Bronchial epithelial cell (primary cell): ENCODE results near the gene TPST1. TPM values are rescaled to one million over a fixed set of nuclear protein-coding genes. Genes with fewer than 3 reads are reported as not detected.
A peak's percentile ranks its signal among the peaks of the same experiment; 100 is the strongest.
"Not testable (repeated sequence)": the region's sequence is repeated elsewhere in the genome, so short reads cannot be mapped to it uniquely, and the experiment has no call there.

Experiments used
- DNase-seq: peaks from one replicate; pipeline ENCODE4 v3.0.0-alpha.2; 2010; ENCODE audit warnings: low read depth
- FAIRE-seq: peaks from 2 replicates; lab custom pipeline; 2011; peaks lifted over from hg19 to GRCh38; lab: Jason Lieb, UNC
- H3K27me3 ChIP-seq: 2 replicates; pipeline ENCODE4 v1.5.1; 2011; ENCODE audit warnings: low read length; ENCODE audit not compliant: control insufficient read depth, insufficient read depth
- H3K36me3 ChIP-seq: 2 replicates; pipeline ENCODE4 v1.5.1; 2011; ENCODE audit warnings: low read length; ENCODE audit not compliant: control insufficient read depth, insufficient read depth
- H3K4me3 ChIP-seq: 2 replicates; pipeline ENCODE4 v1.5.1; 2011; ENCODE audit warnings: mild to moderate bottlenecking, low read depth, low read length, control low read depth
- total RNA-seq: library from RNA; depleted of rRNA; stranded (reverse); fragments of >200 nt; gene quantifications from 2 replicates; pipeline ENCODE4 v1.2.1, GENCODE V29; 2014
- TF ChIP-seq, protein P1 (sequence below): IDR thresholded peaks from 2 replicates; pipeline ENCODE4 v1.5.1; 2011; ENCODE audit warnings: mild to moderate bottlenecking, moderate library complexity, low read length, control low read depth, inconsistent platforms; ENCODE audit not compliant: insufficient read depth, severe bottlenecking

The TPST1 gene
- total RNA-seq, result 24.7 and 31.4 TPM in 2 replicates

DNA sequence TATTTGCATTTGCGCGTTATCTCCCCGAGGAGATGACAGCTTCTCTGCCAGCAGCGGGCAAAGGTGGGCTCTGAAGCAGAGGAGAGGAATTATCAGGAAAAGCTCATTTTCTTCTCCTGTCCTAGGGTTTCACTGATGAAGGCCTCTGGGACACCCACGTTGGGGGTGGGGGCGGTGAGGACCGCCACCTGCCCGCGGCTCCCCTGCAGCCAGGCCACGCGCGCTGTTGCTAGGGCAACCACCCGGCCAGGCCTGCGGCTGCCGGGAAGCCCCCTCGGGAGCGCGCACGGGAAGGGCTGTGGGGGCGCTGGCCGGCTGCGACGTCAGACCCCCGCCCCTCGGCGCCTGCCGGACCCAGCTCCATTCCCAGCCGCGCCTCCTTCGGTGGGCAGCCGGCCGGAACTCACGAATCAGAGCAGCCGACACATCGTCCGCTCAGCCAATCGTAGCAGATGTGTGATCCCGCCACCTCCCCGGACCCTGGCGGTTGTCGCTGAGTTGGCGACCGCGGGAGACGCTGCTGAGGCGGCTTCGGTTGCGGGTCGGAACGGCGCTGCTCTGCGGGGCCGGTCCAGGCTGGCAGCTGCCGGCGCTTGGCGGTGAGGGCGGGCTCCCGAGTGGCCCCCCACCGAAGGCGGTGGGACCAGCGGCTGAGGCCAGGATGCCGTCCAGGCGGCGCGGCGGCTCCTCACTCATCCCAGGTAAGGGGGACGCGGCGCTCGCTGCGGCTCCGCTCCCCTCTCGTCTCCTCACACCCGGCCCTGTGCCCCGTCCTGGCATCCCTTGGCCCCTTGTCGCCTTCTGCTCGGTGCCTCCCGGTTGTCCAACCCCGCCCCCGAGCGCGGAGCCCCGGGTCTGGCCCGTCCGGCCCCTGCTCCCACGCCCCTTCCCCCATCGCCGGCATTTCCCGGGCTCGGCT is at the start of gene TPST1:
Gene TPST1 (plus strand): TSS at position 513 of the 919 bp plus-strand sequence. CDS start 35,092 bp downstream, outside the sequence.
- FAIRE-seq, result no peak

DNA sequence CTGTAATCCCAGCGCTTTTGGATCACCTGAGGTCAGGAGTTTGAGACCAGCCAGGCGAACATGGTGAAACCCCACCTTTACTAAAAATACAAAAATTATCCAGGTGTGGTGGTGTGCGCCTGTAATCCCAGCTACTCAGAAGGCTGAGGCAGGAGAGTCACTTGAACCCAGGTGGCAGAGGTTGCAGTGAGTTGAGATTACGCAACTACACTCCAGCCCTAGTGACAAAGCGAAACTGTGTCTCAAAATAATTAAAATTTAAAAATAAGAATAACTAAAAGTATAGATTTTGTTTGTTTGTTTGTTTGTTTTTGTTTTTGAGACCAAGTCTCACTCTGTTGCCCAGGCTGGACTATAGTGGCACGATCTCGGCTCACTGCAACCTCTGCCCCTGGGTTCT is 49.1 kb upstream of the TPST1 start:
- H3K4me3 ChIP-seq, FAIRE-seq, H3K27me3 ChIP-seq, DNase-seq: not testable (repeated sequence)
- peaks cover 17% of the 10 kb centered on the region for H3K36me3 ChIP-seq

More for the DNA sequence above, at the start of gene TPST1:
- H3K36me3 ChIP-seq, result no peaks in the 10 kb centered on the region
- no peaks in the 10 kb centered on the region for H3K27me3 ChIP-seq
- H3K4me3 ChIP-seq, result peak within 1 kb of the TSS; percentile 93
- TF ChIP-seq, protein P1, sequence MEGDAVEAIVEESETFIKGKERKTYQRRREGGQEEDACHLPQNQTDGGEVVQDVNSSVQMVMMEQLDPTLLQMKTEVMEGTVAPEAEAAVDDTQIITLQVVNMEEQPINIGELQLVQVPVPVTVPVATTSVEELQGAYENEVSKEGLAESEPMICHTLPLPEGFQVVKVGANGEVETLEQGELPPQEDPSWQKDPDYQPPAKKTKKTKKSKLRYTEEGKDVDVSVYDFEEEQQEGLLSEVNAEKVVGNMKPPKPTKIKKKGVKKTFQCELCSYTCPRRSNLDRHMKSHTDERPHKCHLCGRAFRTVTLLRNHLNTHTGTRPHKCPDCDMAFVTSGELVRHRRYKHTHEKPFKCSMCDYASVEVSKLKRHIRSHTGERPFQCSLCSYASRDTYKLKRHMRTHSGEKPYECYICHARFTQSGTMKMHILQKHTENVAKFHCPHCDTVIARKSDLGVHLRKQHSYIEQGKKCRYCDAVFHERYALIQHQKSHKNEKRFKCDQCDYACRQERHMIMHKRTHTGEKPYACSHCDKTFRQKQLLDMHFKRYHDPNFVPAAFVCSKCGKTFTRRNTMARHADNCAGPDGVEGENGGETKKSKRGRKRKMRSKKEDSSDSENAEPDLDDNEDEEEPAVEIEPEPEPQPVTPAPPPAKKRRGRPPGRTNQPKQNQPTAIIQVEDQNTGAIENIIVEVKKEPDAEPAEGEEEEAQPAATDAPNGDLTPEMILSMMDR, result peak; percentile 68
- DNase-seq, result peak; percentile 63

DNA sequence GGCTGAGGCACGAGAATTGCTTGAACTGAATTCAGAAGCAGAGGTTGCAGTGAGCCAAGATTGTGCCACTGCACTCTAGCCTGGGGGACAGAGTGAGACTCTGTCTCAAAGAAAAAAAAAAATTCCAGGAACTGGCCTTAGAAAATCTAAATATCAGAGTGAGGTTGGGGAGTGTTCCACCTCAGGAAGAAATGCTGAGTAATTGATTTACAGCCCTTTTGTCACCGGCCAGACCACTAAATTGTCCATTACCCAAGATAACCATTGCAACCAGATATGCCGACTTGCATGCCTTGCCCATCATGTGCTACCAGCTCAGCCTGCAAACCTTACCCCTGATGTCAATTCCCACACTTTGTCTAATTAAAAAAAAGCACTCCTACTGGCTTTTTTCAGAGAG is 48.1 kb upstream of the TPST1 start:
- TF ChIP-seq, protein P1, result no peak

DNA sequence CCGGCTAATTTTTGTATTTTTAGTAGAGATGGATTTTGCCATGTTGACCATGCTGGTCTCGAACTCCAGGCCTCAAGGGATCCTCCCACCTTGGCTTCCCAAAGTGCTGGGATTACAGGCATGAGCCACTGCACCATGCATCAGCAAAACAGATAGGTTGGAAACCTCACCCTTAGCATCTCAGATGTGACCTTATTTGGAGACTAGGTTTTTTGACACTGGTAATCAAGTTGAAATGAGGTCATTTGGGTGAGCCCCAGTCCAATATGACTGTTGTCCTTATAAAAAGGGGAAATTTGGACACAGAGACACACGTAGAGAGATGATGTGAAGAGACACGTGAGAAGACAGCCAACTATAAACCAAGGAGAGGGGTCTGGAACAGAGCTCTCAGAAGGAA is 42.5 kb upstream of the TPST1 start:
- no peaks in the 10 kb centered on the region for H3K27me3 ChIP-seq
- TF ChIP-seq, protein P1, result no peak
- DNase-seq, result no peak
- H3K4me3 ChIP-seq, result no peak overlapping the region
- FAIRE-seq, result no peak
- no peaks in the 10 kb centered on the region for H3K36me3 ChIP-seq

More for the DNA sequence above, 48.1 kb upstream of the TPST1 start:
- Histone ChIP-seq H3K27me3 (no peaks in the 10 kb centered on the region), H3K36me3 (peaks cover 13% of the 10 kb centered on the region), H3K4me3 (no peak overlapping the region)
- DNase-seq, result no peak
- no peak for FAIRE-seq

DNA sequence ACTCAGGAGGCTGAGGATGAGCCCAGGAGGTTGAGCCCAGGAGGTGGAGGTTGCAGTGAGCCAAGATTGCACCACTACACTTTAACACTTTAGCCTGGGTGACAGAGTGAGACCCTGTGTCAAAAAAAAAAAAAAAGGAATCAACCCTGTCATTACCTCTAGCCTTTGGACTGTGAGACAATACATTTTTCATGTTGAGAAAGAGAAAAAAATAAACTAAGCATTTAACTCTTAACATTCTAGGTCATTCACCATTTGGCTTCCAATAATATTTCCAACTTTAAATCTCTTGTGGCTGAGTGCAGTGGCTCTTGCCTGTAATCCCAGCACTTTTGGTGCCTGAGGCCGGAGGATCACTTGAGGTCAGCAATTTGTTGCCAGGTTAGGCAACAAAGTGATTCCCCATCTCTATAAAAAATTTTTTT is 41.9 kb upstream of the TPST1 start:
- Histone ChIP-seq H3K36me3 (no peaks in the 10 kb centered on the region), H3K4me3 (no peak overlapping the region), H3K27me3 (no peaks in the 10 kb centered on the region)
- DNase-seq (no peak), FAIRE-seq (no peak)
- TF ChIP-seq, protein P1, result no peak

DNA sequence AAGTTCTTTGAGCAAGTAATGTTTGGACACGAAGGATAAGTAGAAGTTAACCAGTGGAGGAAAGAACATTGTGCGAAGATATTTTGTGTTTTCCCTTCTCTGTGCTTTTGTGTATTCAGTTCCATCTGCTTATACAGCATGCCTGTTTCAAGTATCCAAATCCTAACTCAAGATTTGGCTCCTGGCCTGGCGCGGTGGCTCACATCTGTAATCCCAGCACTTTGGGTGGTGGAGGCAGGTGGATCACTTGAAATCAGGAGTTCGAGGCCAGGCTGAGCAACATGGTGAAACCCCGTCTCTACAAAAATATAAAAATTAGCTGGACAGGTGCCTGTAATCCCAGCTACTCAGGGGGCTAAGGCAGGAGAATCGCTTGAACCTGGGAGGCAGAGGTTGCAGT is 40.8 kb upstream of the TPST1 start:
- no peaks in the 10 kb centered on the region for H3K36me3 ChIP-seq
- no peak for DNase-seq
- H3K27me3 ChIP-seq, result no peaks in the 10 kb centered on the region
- H3K4me3 ChIP-seq, result no peak overlapping the region
- no peak for FAIRE-seq
- TF ChIP-seq, protein P1, result no peak
